HG03280 (cell line): ENCODE data around the gene MALRD1.

Experiments used
- ATAC-seq: cut with Tn5 transposase; IDR thresholded peaks from one replicate; pipeline ENCODE4 v1.9.1; 2021; ENCODE audit warnings: mild to moderate bottlenecking, moderate library complexity; ENCODE audit not compliant: unreplicated experiment

The MALRD1 gene

GRCh38 chr10:19638182-19638895 lies 589.7 kb downstream of the MALRD1 start:
- no peak for ATAC-seq

- ATAC-seq = no peak
These were observed 590.3 kb downstream of the MALRD1 start for GRCh38 chr10:19638896-19639233.

- ATAC-seq = no peak
These were observed 592.1 kb downstream of the MALRD1 start for GRCh38 chr10:19640566-19641263.

- no peak for ATAC-seq
These were observed 602.9 kb downstream of the MALRD1 start for GRCh38 chr10:19651549-19651948.

- ATAC-seq = no peak
These were observed 604.1 kb downstream of the MALRD1 start for GRCh38 chr10:19652750-19653149.

GRCh38 chr10:19653931-19654330 lies 605.3 kb downstream of the MALRD1 start:
- ATAC-seq = no peak

GRCh38 chr10:19654576-19654975 lies 606.0 kb downstream of the MALRD1 start:
- ATAC-seq = no peak

GRCh38 chr10:19656420-19657042 lies 607.9 kb downstream of the MALRD1 start:
- ATAC-seq = no peak

- ATAC-seq = no peak
These were observed 609.5 kb downstream of the MALRD1 start for GRCh38 chr10:19658131-19658530.

- no peak for ATAC-seq
These were observed 610.1 kb downstream of the MALRD1 start for GRCh38 chr10:19658622-19659233.

- ATAC-seq = no peak
These were observed 611.5 kb downstream of the MALRD1 start for GRCh38 chr10:19659920-19660655.

- no peak for ATAC-seq
These were observed 614.7 kb downstream of the MALRD1 start for GRCh38 chr10:19663344-19663743.

GRCh38 chr10:19668116-19668515 lies 619.5 kb downstream of the MALRD1 start:
- ATAC-seq = no peak

GRCh38 chr10:19676063-19676462 lies 627.5 kb downstream of the MALRD1 start:
- no peak for ATAC-seq

GRCh38 chr10:19683356-19683755 lies 634.8 kb downstream of the MALRD1 start:
- ATAC-seq = no peak

- ATAC-seq = no peak
These were observed 635.4 kb downstream of the MALRD1 start for GRCh38 chr10:19683960-19684359.

GRCh38 chr10:19688344-19688743 lies 639.7 kb downstream of the MALRD1 start:
- no peak for ATAC-seq

GRCh38 chr10:19689231-19689630 lies 640.6 kb downstream of the MALRD1 start:
- no peak for ATAC-seq

GRCh38 chr10:19699299-19699698 lies 650.7 kb downstream of the MALRD1 start:
- ATAC-seq = no peak

GRCh38 chr10:19701427-19702052 lies 652.9 kb downstream of the MALRD1 start:
- ATAC-seq = no peak

GRCh38 chr10:19702215-19702614 lies 653.6 kb downstream of the MALRD1 start:
- no peak for ATAC-seq
